ENCODE measurements around the gene CLEC2B.

CLEC2B gene

DNA sequence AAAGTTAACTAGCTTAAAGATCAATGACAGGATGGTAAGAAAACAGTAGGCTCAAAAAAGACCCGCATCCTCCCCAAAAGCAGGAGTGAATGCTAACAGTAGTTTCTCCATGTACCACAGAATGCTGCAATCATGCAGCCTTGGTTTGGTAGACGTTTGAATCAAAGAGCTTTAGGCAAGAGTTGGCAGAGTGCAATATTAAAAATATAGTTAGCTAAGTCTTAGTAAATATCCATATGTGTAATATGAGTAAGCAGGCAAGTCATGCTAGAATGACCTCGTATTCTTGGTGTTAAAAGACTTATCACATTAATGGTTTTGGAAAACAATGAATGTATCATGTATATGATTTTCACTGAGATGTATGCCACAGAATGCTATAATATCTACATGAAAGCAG is 60.6 kb downstream of the CLEC2B start:
- DNase-seq, result no peak

DNA sequence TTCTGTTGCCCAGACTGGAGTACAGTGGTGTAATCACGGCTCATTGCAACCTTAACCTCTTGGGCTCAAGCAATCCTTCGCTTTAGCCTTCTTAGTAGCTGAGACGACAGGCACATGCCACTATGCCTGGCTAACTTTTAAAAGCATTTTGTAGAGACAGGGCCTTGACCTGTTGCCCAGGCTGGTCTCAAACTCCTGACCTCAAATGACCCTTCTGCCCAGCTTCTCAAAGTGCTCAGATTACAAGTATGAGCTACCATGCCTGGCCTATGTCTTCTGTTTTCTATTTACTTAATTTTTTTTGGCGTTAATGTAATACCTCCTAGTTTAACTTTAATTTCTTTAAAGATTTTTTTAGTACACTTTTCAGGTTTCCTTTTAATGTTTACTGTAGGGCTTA is 62.4 kb downstream of the CLEC2B start:
- DNase-seq, result no peak

GRCh38 chr12:9805883-9806282 is 63.3 kb downstream of the CLEC2B start:
- no peak for DNase-seq

All from fibroblast of skin of back (primary cell).